Spleen (tissue), 7 donors: ENCODE data around the gene NHLH2.

ENCODE experiments used
- POLR2A ChIP-seq, 3 donors: fragments of 450-650 bp; IDR thresholded peaks; one replicate each; pipeline ENCODE4 v1.5.1; 2017; ENCODE audit warnings: antibody characterized with exemption in 3 of 3, mild to moderate bottlenecking in 1 of 3
- TF ChIP-seq, protein P1 (sequence below), 11 experiments: fragments of 200-600 bp in 7 of 11; fragments of 450-650 bp in 4 of 11; sonication (generic) in 4 of 11; IDR thresholded peaks in 8 of 11; conservative IDR thresholded peaks in 3 of 11; 1 replicate in 7 of 11; 2 replicates in 4 of 11; pipeline versions ENCODE4 v1.4.0 to v1.8.0; 2016 to 2021; ENCODE audit warnings: antibody characterized with exemption in 11 of 11, inconsistent platforms in 4 of 11, mild to moderate bottlenecking in 1 of 11
- donor health status: DM: no; HTN: no; CAD: no; lungs with moderate emphysema.
- donor health status: DM: no; HTN: no; CAD: no.
- donor health status: DM: no; HTN: no; CAD: no.

DNA sequence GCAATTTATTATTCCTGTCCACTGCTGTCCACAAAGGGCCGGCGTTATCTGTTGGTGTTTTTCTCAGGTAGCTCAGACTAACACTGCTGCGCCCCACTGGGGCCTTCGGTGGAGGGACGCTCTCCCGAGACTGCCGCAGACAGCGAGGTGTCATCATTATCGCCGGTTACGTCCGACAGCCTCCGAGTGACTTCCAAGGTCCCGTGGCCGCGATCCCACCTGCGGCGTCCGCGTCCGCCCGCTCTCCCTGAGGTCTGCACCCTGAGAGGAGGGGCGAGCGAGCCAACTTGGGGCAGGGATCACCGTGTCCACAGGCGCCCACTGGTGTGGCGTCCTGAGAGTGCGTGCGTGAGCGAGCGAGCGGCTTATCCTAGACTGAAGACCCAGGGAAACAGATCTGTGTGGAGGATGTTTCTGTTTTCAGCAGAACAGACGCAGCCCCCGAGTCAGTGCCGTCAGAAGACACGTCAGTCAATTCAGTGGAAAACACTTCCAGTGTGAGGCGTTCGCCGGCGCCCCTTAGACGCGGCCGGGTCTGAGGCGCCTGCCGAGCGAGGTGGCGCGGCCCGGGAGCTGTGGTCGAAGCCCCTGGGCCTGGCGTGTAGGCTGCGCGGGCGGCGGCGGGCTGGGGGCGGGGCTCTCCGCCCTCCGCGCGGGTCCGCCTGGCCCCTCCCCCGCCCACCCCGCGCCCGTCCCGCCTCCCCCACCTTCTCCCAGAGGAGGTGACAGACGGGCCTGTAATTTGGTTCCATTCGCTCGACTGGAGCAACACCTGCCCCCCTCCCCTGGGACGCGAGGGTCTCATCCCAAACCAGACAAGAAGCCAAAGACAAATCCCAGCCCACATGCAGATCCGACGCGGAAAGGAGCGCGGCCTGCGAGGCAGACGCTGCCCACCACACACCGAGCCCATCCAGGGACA, 12.6 kb downstream of the NHLH2 start:
- TF ChIP-seq, protein P1, sequence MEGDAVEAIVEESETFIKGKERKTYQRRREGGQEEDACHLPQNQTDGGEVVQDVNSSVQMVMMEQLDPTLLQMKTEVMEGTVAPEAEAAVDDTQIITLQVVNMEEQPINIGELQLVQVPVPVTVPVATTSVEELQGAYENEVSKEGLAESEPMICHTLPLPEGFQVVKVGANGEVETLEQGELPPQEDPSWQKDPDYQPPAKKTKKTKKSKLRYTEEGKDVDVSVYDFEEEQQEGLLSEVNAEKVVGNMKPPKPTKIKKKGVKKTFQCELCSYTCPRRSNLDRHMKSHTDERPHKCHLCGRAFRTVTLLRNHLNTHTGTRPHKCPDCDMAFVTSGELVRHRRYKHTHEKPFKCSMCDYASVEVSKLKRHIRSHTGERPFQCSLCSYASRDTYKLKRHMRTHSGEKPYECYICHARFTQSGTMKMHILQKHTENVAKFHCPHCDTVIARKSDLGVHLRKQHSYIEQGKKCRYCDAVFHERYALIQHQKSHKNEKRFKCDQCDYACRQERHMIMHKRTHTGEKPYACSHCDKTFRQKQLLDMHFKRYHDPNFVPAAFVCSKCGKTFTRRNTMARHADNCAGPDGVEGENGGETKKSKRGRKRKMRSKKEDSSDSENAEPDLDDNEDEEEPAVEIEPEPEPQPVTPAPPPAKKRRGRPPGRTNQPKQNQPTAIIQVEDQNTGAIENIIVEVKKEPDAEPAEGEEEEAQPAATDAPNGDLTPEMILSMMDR (IDR thresholded peaks at IDR 0.05 in 8 of 11, conservative IDR thresholded peaks at IDR 0.05 in 3 of 11), result no peak
- no peak for TF ChIP-seq POLR2A (IDR thresholded peaks at IDR 0.05)
